Measurements from ENCODE around the gene AGAP2. TPM values are rescaled to one million over a fixed set of nuclear protein-coding genes. Genes with fewer than 3 reads are reported as not detected.

AGAP2 gene
- total RNA-seq, 4 donors from 2014 or later = 0.29 to 6.3 (median 2.6) TPM

GRCh38 chr12:57693659-57694458 is 44.7 kb downstream of the AGAP2 start, which contains the start of gene OS9:
TSS of gene OS9 (plus strand) at chr12:57694132. CDS start at chr12:57694162, 30 bp downstream.
- H3K4me1 ChIP-seq = peaks cover 0 to 4% of the 10 kb centered on the region in 2 donors
- H3K36me3 ChIP-seq = no peaks in the 10 kb centered on the region
- H3K9me3 ChIP-seq = no peaks in the 10 kb centered on the region
- H3K4me3 ChIP-seq = peak within 1 kb of the TSS; percentile 87 to 99
- no peaks in the 10 kb centered on the region for H3K27me3 ChIP-seq
- TF ChIP-seq POLR2A (IDR thresholded peaks at IDR 0.05) (peak in 1 of 2 donors; percentile 51), CTCF (IDR thresholded peaks at IDR 0.05) (peak; percentile 60 to 86 (median 84))
- peak within 1 kb of the TSS; percentile 58 to 83 for H3K27ac ChIP-seq
- intact Hi-C loops (cut with DNase I; ENCODE audit: low total_unique reads) = no loop called here
- peak; percentile 95 to 99 for DNase-seq

- no peak for DNase-seq
- Histone ChIP-seq H3K27me3 (no peaks in the 10 kb centered on the region), H3K27ac (peak overlapping the region; percentile 0 to 53), H3K36me3 (no peaks in the 10 kb centered on the region), H3K9me3 (no peaks in the 10 kb centered on the region), H3K4me1 (peaks cover 0 to 4% of the 10 kb centered on the region in 2 donors), H3K4me3 (peak overlapping the region in 1 of 2 donors; percentile 29)
- TF ChIP-seq POLR2A (IDR thresholded peaks at IDR 0.05) (no peak), CTCF (IDR thresholded peaks at IDR 0.05) (no peak)
- intact Hi-C loops (cut with DNase I; ENCODE audit: low total_unique reads) = no loop called here
Observed at GRCh38 chr12:57693317-57693658, 45.3 kb downstream of the AGAP2 start.

DNA sequence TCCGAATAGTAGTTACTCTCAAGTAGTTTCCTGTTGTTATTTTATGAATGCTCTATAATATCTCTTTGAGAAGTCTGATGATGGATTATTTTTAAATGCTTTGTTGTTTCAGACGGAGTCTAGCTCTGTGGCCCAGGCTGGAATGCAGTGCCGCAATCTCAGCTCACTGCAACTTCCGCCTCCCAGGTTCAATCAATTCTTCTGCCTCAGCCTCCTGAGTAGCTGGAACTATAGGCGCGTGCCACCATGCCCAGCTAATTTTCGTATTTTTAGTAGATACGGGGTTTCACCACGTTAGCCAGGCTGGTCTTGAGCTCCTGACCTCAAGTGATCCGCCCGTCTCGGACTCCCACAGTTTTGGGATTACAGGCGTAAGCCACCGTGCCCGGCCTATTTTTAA is 46.0 kb downstream of the AGAP2 start:
- H3K4me1 ChIP-seq = peaks cover 0 to 4% of the 10 kb centered on the region in 2 donors
- intact Hi-C loops (cut with DNase I; ENCODE audit: low total_unique reads) = no loop called here

GRCh38 chr12:57688931-57689330 is 49.6 kb downstream of the AGAP2 start:
- H3K4me1 ChIP-seq = no peaks in the 10 kb centered on the region
- intact Hi-C loops (cut with DNase I; ENCODE audit: low total_unique reads) = no loop called here
- H3K36me3 ChIP-seq = no peaks in the 10 kb centered on the region
- H3K27ac ChIP-seq = no peak overlapping the region
- TF ChIP-seq POLR2A (IDR thresholded peaks at IDR 0.05) = no peak
- no peak for TF ChIP-seq CTCF (IDR thresholded peaks at IDR 0.05)
- no peak overlapping the region for H3K4me3 ChIP-seq
- peaks cover 0 to 8% of the 10 kb centered on the region in 2 donors for H3K27me3 ChIP-seq
- DNase-seq = no peak
- no peaks in the 10 kb centered on the region for H3K9me3 ChIP-seq

More for the DNA sequence above, 46.0 kb downstream of the AGAP2 start:
- Histone ChIP-seq H3K27me3 (peaks cover 0 to 5% of the 10 kb centered on the region in 2 donors), H3K27ac (no peak overlapping the region), H3K4me3 (no peak overlapping the region), H3K9me3 (no peaks in the 10 kb centered on the region), H3K36me3 (no peaks in the 10 kb centered on the region)
- TF ChIP-seq POLR2A (IDR thresholded peaks at IDR 0.05) (no peak), CTCF (IDR thresholded peaks at IDR 0.05) (no peak)
- DNase-seq = no peak

GRCh38 chr12:57687862-57688261 is 50.7 kb downstream of the AGAP2 start:
- intact Hi-C loops (cut with DNase I; ENCODE audit: low total_unique reads) = no loop called here
- H3K27ac ChIP-seq = no peak overlapping the region

More at GRCh38 chr12:57687862-57688261, 50.7 kb downstream of the AGAP2 start:
- H3K9me3 ChIP-seq = no peaks in the 10 kb centered on the region
- H3K36me3 ChIP-seq = no peaks in the 10 kb centered on the region
- no peaks in the 10 kb centered on the region for H3K4me1 ChIP-seq
- H3K27me3 ChIP-seq = peaks cover 0 to 8% of the 10 kb centered on the region in 2 donors
- TF ChIP-seq POLR2A (IDR thresholded peaks at IDR 0.05) (no peak), CTCF (IDR thresholded peaks at IDR 0.05) (no peak)
- no peak overlapping the region for H3K4me3 ChIP-seq
- no peak for DNase-seq
